HEK293 (cell line): ENCODE measurements around the gene DIDO1.

Experiments used
- FEZF1 ChIP-seq: fragments of 450-650 bp; formaldehyde crosslinking; IDR thresholded peaks from 2 replicates; pipeline ENCODE4 v1.5.1; 2016; ENCODE audit warnings: missing biosample characterization, missing genetic modification characterization
- GLI4 ChIP-seq: fragments of 450-650 bp; formaldehyde crosslinking; IDR thresholded peaks from 2 replicates; pipeline ENCODE4 v1.5.1; 2016; ENCODE audit warnings: missing biosample characterization, missing genetic modification characterization
- KLF16 ChIP-seq: fragments of 450-650 bp; formaldehyde crosslinking; IDR thresholded peaks from 2 replicates; pipeline ENCODE4 v1.5.1; 2017; ENCODE audit warnings: missing biosample characterization, missing genetic modification characterization
- KLF8 ChIP-seq: fragments of 450-650 bp; formaldehyde crosslinking; IDR thresholded peaks from 2 replicates; pipeline ENCODE4 v1.5.1; 2016; ENCODE audit warnings: missing biosample characterization, missing genetic modification characterization
- KLF9 ChIP-seq: fragments of 450-650 bp; formaldehyde crosslinking; IDR thresholded peaks from 2 replicates; pipeline ENCODE4 v1.5.1; 2016; ENCODE audit warnings: missing biosample characterization, missing genetic modification characterization, low read depth
- PRDM4 ChIP-seq: fragments of 450-650 bp; formaldehyde crosslinking; IDR thresholded peaks from 2 replicates; pipeline ENCODE4 v1.5.1; 2017; ENCODE audit warnings: missing biosample characterization, missing genetic modification characterization
- ZBTB6 ChIP-seq: fragments of 450-650 bp; formaldehyde crosslinking; IDR thresholded peaks from 2 replicates; pipeline ENCODE4 v1.5.1; 2017; ENCODE audit warnings: missing biosample characterization, missing genetic modification characterization
- ZNF112 ChIP-seq: fragments of 450-650 bp; formaldehyde crosslinking; IDR thresholded peaks from 2 replicates; pipeline ENCODE4 v1.5.0; 2017; ENCODE audit warnings: missing biosample characterization, missing genetic modification characterization
- ZNF2 ChIP-seq: fragments of 450-650 bp; formaldehyde crosslinking; IDR thresholded peaks from 2 replicates; pipeline ENCODE4 v1.5.1; 2016; ENCODE audit warnings: missing biosample characterization, missing genetic modification characterization
- ZNF202 ChIP-seq: fragments of 450-650 bp; formaldehyde crosslinking; IDR thresholded peaks from 2 replicates; pipeline ENCODE4 v1.5.1; 2016; ENCODE audit warnings: missing biosample characterization, missing genetic modification characterization, borderline replicate concordance
- ZNF335 ChIP-seq: fragments of 450-650 bp; formaldehyde crosslinking; conservative IDR thresholded peaks from 2 replicates; pipeline ENCODE4 v1.5.1; 2016; ENCODE audit warnings: missing biosample characterization, missing genetic modification characterization
- ZNF341 ChIP-seq: fragments of 450-650 bp; formaldehyde crosslinking; IDR thresholded peaks from 2 replicates; pipeline ENCODE4; 2016; ENCODE audit warnings: low read depth, missing biosample characterization, missing genetic modification characterization
- ZNF394 ChIP-seq: fragments of 450-650 bp; formaldehyde crosslinking; IDR thresholded peaks from 2 replicates; pipeline ENCODE4 v1.5.1; 2016; ENCODE audit warnings: missing biosample characterization, missing genetic modification characterization, mild to moderate bottlenecking, moderate library complexity, borderline replicate concordance
- ZNF501 ChIP-seq: fragments of 450-650 bp; formaldehyde crosslinking; IDR thresholded peaks from 2 replicates; pipeline ENCODE4 v1.5.1; 2016; ENCODE audit warnings: missing biosample characterization, missing genetic modification characterization
- ZNF510 ChIP-seq: fragments of 450-650 bp; formaldehyde crosslinking; IDR thresholded peaks from 2 replicates; pipeline ENCODE4 v1.5.1; 2018; ENCODE audit warnings: mild to moderate bottlenecking, missing genetic modification characterization, missing biosample characterization; ENCODE audit not compliant: insufficient replicate concordance
- ZNF513 ChIP-seq: fragments of 450-650 bp; IDR thresholded peaks from 2 replicates; pipeline ENCODE4 v1.5.1; 2018; ENCODE audit warnings: missing biosample characterization, missing genetic modification characterization
- ZNF529 ChIP-seq: fragments of 450-650 bp; formaldehyde crosslinking; IDR thresholded peaks from 2 replicates; pipeline ENCODE4 v1.5.1; 2017; ENCODE audit warnings: missing genetic modification characterization, missing biosample characterization; ENCODE audit not compliant: insufficient replicate concordance
- ZNF548 ChIP-seq: fragments of 450-650 bp; formaldehyde crosslinking; IDR thresholded peaks from 2 replicates; pipeline ENCODE4 v1.5.1; 2016; ENCODE audit warnings: missing biosample characterization, missing genetic modification characterization
- ZNF571 ChIP-seq: fragments of 450-650 bp; formaldehyde crosslinking; IDR thresholded peaks from 2 replicates; pipeline ENCODE4 v1.5.0; 2017; ENCODE audit warnings: missing biosample characterization, missing genetic modification characterization
- ZNF596 ChIP-seq: fragments of 450-650 bp; IDR thresholded peaks from 2 replicates; pipeline ENCODE4 v1.5.0; 2018; ENCODE audit warnings: missing biosample characterization, mild to moderate bottlenecking, missing genetic modification characterization, moderate library complexity
- ZNF621 ChIP-seq: fragments of 450-650 bp; formaldehyde crosslinking; IDR thresholded peaks from 2 replicates; pipeline ENCODE4 v1.5.1; 2017; ENCODE audit warnings: missing biosample characterization, missing genetic modification characterization
- ZNF639 ChIP-seq: fragments of 450-650 bp; formaldehyde crosslinking; IDR thresholded peaks from 2 replicates; pipeline ENCODE4 v1.5.1; 2016; ENCODE audit warnings: missing biosample characterization, missing genetic modification characterization
- ZNF747 ChIP-seq: fragments of 450-650 bp; formaldehyde crosslinking; IDR thresholded peaks from 2 replicates; pipeline ENCODE4 v1.5.1; 2016; ENCODE audit warnings: missing biosample characterization, missing genetic modification characterization
- ZNF768 ChIP-seq: fragments of 450-650 bp; formaldehyde crosslinking; IDR thresholded peaks from 2 replicates; pipeline ENCODE4 v1.5.1; 2018; ENCODE audit warnings: missing biosample characterization, mild to moderate bottlenecking, missing genetic modification characterization
- ZSCAN30 ChIP-seq: fragments of 450-650 bp; IDR thresholded peaks from 2 replicates; pipeline ENCODE4 v1.5.1; 2018; ENCODE audit warnings: missing biosample characterization, mild to moderate bottlenecking, missing genetic modification characterization, moderate library complexity
- TF ChIP-seq, protein P1 (sequence below): fragments of 450-650 bp; formaldehyde crosslinking; IDR thresholded peaks from 2 replicates; pipeline ENCODE4 v1.5.1; 2016; ENCODE audit warnings: missing biosample characterization, missing genetic modification characterization, borderline replicate concordance
- TF ChIP-seq, protein P2 (sequence below): fragments of 450-650 bp; formaldehyde crosslinking; IDR thresholded peaks from 2 replicates; pipeline ENCODE4 v1.5.1; 2016; ENCODE audit warnings: missing biosample characterization, missing genetic modification characterization

The DIDO1 gene

GRCh38 chr20:62926229-62927127 is at the start of gene DIDO1 (continued):
- no peak for TF ChIP-seq ZNF621
- TF ChIP-seq ZSCAN30 (tag by site-specific recombination): peak; percentile 61; the same call in 1 of the 2 replicates
- TF ChIP-seq GLI4 (tag by site-specific recombination): no peak
- peak; percentile 85 for TF ChIP-seq ZNF335 (tag by site-specific recombination)
- TF ChIP-seq ZNF747 (tag by site-specific recombination): no peak
- TF ChIP-seq ZNF2 (tag by site-specific recombination): no peak
- TF ChIP-seq, protein P1, sequence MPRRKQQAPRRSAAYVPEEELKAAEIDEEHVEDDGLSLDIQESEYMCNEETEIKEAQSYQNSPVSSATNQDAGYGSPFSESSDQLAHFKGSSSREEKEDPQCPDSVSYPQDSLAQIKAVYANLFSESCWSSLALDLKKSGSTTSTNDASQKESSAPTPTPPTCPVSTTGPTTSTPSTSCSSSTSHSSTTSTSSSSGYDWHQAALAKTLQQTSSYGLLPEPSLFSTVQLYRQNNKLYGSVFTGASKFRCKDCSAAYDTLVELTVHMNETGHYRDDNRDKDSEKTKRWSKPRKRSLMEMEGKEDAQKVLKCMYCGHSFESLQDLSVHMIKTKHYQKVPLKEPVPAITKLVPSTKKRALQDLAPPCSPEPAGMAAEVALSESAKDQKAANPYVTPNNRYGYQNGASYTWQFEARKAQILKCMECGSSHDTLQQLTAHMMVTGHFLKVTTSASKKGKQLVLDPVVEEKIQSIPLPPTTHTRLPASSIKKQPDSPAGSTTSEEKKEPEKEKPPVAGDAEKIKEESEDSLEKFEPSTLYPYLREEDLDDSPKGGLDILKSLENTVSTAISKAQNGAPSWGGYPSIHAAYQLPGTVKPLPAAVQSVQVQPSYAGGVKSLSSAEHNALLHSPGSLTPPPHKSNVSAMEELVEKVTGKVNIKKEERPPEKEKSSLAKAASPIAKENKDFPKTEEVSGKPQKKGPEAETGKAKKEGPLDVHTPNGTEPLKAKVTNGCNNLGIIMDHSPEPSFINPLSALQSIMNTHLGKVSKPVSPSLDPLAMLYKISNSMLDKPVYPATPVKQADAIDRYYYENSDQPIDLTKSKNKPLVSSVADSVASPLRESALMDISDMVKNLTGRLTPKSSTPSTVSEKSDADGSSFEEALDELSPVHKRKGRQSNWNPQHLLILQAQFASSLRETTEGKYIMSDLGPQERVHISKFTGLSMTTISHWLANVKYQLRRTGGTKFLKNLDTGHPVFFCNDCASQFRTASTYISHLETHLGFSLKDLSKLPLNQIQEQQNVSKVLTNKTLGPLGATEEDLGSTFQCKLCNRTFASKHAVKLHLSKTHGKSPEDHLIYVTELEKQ (tag by site-specific recombination): no peak
- no peak for TF ChIP-seq ZNF529 (tag by site-specific recombination)
- peak; percentile 21; the same call in 1 of the 2 replicates for TF ChIP-seq FEZF1 (tag by site-specific recombination)
- no peak for TF ChIP-seq ZNF501 (tag by site-specific recombination)
- TF ChIP-seq ZNF548 (tag by site-specific recombination): no peak
- no peak for TF ChIP-seq ZNF202
- TF ChIP-seq KLF16 (tag by site-specific recombination): no peak
- no peak for TF ChIP-seq ZNF639 (tag by site-specific recombination)
- TF ChIP-seq KLF8: peak; percentile 70
- no peak for TF ChIP-seq ZNF571 (tag by site-specific recombination)
- TF ChIP-seq ZNF394: no peak
- peak; percentile 67 for TF ChIP-seq KLF9 (tag by site-specific recombination)
- TF ChIP-seq, protein P2, sequence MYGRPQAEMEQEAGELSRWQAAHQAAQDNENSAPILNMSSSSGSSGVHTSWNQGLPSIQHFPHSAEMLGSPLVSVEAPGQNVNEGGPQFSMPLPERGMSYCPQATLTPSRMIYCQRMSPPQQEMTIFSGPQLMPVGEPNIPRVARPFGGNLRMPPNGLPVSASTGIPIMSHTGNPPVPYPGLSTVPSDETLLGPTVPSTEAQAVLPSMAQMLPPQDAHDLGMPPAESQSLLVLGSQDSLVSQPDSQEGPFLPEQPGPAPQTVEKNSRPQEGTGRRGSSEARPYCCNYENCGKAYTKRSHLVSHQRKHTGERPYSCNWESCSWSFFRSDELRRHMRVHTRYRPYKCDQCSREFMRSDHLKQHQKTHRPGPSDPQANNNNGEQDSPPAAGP (tag by site-specific recombination): no peak
- TF ChIP-seq ZBTB6 (tag by site-specific recombination): no peak
- TF ChIP-seq ZNF513: no peak
- no peak for TF ChIP-seq ZNF768 (tag by site-specific recombination)
- TF ChIP-seq ZNF112 (tag by site-specific recombination): no peak
- peak; percentile 54 for TF ChIP-seq ZNF341 (tag by site-specific recombination)
- TF ChIP-seq ZNF510 (tag by site-specific recombination): no peak
- no peak for TF ChIP-seq ZNF596
- TF ChIP-seq PRDM4 (tag by site-specific recombination): no peak
